HTERT RPE-1 (cell line): Measurements from ENCODE around the gene PSENEN.
"Not testable (repeated sequence)": the region's sequence is repeated elsewhere in the genome, so short reads cannot be mapped to it uniquely, and the experiment has no call there.

ENCODE experiments used
- in situ Hi-C: fragments of 300-500 bp; cut with MboI; formaldehyde crosslinking; loops from 4 replicates; pipeline ENCODE4 v1.14.3; 2020; ENCODE audit warnings: low sequenced_read_pairs

PSENEN gene

DNA sequence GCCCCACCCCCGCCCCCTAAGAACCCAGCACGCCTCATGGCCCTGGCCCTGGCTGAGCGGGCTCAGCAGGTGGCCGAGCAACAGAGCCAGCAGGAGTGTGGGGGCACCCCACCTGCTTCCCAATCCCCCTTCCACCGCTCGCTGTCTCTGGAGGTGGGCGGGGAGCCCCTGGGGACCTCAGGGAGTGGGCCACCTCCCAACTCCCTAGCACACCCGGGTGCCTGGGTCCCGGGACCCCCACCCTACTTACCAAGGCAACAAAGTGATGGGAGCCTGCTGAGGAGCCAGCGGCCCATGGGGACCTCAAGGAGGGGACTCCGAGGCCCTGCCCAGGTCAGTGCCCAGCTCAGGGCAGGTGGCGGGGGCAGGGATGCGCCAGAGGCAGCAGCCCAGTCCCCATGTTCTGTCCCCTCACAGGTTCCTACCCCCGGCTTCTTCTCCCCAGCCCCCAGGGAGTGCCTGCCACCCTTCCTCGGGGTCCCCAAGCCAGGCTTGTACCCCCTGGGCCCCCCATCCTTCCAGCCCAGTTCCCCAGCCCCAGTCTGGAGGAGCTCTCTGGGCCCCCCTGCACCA lies 41.9 kb downstream of the PSENEN start:
- in situ Hi-C loops, result no loop called here

DNA sequence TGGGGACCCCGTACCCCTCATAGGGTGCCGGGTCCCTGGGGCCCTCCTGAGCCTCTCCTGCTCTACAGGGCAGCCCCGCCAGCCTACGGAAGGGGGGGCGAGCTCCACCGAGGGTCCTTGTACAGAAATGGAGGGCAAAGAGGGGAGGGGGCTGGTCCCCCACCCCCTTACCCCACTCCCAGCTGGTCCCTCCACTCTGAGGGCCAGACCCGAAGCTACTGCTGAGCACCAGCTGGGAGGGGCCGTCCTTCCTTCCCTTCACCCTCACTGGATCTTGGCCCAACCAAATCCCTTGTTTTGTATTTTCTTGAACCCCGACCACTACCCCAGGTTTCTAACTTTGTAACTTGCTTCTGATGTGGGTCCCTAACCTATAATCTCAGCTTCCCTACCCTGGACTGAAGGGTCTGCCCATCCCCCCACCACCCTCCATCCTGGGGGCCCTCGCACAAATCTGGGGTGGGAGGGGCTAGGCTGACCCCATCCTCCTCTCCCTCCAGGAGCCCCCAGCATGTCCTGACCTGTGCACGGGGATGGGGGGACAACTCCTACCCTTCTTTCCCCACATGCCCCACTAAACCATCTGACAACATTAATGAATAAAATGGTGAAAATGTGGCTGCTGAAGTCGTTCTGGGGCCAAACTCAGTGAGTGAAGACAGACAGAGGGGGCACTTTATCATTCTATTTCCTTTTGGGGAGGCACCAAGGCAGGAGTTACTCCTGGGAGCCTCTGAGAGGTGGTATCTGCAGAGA lies 42.9 kb downstream of the PSENEN start:
- in situ Hi-C loops, result no loop called here

DNA sequence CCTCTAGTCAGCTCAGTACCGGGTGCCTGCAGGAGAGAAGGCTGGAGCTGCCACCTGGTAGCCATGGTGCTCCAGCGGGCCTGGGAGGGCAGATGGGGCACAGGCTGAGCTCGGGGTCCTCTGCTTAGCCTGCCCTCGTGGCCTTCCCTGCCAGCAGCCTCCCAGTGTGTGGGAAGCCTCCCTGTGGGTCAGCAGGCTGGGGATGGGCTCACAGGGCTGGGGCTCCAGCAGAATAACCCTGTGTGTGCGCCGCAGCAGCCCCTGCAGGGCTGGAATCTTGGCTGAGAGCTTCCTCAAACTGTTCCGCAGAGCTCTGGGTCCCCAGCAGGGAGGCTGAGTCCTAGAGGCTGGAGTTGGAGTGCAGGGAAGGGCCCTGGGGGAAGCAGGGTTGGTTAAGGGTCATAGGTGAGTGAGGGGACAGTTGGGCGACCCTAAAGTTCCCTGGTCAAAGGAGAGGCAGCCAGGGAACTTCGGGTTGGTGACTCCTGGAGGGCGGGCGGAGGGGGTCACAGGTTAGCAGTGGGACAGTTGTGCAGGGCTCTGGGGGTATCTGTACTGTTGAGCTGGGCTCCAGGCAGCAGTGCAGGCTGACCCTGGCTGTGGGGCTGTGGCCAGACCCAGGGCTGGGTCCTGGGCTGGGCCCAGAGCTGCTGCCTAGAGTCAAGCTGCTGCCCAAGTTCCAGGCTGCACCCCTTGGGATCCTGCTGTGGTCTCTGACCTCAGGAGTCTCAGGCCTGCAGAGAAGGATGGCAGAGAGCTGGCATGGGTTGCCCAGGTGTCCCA lies 43.9 kb downstream of the PSENEN start:
- in situ Hi-C loops, result no loop called here

DNA sequence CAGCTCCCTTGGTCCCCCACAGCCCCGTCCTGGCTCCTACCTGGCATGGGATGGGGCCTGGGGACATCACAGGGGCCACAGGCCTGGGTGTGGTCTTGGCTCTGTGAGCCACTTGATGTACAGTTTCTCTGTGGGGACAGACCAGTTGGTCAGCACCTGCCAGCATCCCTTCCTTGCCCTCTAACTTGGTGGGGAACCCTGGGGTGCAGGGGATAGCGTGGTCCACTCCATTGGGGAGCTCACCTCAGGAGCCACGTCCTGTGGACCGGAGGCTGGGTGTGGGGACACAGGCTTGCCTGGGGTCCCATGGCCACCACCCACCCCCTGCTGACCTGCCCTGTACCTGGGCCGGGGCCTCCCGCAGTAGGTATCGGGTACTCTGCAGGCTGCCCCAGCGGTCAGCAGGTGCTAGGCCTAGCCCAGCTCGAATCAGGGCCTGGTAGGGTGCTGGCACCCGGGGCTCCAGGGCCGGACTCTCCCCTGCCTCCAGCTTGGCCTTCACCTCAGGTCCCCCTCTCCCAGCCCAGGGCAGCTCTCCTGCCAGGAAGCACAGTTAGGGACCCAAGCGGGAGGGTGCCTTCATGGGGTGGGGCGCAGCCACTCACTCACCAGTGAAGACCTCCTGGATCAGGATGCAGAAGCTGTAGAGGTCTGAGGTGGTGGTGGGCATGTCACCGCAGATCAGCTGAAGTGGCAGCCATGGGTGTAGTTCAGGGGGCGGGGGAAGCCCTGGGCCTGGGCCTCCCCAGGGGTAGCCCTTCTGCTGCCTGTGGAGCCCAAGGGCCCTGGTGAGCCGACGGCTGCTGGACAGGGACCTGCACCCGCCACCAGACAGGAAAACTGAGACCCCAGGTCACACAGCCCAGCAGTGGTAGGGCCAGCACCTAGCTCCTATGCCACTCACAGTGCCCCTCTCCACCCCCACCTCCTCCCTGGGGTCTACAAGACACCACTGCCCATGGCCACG lies 44.8 kb downstream of the PSENEN start:
- in situ Hi-C loops, result no loop called here

DNA sequence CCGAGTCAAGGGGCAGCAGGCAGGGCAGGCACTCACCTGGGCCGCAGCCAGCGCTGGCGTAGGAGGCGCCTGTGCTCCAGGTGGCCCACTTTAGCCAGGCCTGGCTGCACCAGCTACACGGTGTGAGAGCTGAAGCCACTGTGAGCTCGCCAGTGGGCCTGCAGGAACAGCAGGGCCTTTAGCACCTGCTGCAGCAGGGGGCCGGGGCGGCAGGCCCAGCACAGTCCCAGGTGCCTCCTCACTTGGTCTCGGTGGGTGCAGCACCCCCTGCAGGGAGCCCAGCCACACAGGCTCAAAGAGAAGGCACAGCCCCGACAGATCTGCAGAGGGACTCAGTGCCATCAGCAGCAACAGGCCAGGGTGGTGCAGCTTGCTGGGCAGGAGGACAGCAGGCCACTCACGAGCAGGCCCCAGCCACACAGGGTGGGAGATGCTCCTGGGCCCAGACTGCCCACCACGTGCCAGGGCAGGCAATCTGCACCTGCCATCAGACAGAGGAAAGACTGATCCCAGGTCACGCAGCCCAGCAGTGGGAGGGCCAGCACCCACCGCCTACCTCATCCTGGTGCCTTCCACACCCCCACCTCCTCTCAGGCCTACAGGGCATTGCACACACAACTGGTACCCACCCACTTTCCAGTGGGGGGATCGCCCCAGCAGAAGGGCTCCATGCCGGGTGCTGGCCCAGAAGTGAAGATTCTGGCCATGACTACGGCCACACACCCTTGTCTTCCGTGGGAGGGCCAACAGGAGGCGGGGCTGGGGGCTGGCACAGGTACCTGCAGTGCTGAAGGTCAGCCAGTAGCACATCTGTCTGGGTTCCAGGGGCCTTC lies 45.7 kb downstream of the PSENEN start:
- in situ Hi-C loops, result no loop called here

DNA sequence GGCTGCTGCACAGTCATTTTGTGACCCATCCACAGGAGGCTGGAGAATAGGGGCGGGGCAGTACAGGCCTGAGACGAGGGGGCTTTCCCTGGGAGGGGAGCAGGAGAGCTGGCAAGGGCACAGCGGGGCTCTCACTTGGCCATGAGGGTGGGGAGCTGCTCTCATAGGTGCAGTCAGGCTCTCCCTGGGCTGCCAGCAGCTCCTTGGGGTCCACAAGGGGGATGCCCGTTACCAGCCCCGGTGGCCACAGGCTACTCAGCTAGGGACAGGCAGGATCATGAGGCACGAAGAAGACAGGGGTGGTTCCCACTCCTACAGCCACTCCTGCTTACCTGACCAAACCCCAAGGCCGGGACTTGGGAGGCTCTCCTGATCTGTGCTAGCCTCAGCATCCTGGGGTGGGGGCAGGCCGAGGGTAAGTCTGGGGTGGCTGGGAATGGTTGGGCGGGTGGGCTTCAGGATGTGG lies 46.4 kb downstream of the PSENEN start:
- in situ Hi-C loops, result no loop called here

DNA sequence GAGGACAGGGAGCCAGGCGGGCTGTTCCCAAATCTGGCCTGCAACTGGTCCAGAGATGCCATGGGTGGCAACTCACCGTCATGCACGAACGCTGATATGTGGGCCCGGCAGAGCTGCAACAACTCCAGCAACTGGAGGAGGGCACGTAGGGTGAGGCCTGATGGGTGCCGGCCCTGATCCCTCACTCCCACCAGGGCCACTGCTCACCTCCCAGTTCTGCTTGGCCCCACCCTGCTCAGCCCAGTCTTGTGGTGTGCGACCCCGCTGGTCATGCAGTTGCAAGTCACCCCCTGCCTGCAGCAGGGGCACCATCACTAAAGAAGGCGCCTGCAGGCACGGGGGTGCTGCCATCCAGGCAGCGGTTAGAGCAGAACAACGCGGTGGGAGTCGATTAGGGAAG lies 46.9 kb downstream of the PSENEN start:
- in situ Hi-C loops, result no loop called here

DNA sequence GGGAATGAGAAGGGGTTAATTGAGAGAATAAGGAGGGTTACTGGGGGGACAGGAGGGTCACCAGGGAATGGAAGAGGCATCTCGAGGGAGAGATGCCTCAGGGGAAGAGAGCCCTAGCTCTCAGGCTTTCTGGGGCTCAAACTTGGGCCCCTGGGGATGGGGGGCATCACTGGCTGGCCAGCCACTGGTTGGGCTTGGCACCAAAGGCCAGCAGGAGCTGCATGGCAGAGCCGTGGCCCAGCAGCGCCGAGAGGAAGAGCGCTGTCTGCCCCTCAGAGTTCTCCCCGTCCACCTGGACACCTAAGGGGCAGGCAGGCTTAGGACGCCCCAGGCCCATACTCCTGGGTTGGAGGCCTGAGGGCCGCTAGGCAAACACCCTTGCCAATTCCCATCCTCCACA lies 47.4 kb downstream of the PSENEN start:
- in situ Hi-C loops, result no loop called here

DNA sequence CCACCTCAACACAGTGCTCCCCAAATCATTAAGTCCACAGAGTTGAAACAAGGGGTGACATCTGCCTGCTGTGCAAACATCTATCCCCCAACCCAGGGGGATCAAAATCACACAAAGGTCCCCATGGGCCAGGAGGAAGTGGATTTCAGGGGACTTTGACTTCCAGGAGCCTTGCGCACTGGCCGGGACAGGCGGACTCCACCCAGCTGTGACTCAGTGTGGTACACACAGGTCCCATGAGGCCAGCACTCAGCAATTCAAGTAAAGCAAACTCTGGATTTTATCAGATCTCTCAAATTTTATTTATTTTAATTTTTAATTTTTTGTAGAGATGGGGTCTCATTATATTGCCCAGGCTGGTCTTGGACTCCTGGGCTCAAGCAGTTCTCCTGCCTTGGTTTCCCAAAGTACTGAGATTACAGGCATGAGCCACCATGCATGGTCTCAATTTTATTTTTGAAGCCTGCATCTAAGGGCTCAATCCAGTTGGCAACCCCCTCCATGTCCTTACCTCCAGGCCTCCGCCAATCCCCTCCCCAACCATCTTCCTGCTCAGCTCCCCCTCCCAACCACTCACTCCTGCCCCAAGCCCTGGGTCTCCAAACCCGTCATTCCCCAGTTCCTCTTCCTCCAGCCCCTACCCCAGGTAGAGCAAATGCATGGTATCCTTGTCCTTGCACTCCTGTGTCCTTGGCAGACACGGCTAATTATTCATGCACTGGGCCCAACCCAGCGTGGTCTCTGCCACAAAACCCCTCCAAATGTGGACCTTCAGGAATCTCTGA lies 48.1 kb downstream of the PSENEN start:
- in situ Hi-C loops, result no loop called here

DNA sequence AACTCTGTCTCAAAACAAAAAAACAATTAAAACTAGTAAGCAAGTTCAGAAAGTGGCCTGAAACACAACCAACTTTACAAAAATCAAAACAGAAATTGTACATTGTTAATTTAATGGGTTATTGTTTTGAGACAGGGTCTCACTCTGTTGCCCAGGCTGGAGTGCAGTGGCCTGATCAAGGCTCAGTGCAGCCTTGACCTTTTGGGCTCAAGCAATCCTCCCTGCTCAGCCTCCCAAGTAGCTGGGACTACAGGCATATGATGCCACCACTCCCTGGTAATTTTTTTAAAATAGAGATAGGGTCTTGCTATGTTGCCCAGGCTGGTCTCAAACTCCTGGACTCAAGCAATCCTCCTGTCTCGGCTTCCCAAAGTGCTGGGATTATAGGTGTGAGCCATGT lies 50.1 kb downstream of the PSENEN start:
- in situ Hi-C loops, result not testable (repeated sequence)
